GM12878 (cell line): Measurements from ENCODE around the gene CRY1. TPM values are rescaled to one million over a fixed set of nuclear protein-coding genes. Genes with fewer than 3 reads are reported as not detected.

Experiments used
- ATAC-seq: fragments of 200-7000 bp; cut with Tn5 transposase; 3 replicates; pipeline ENCODE4 v1.9.1; 2020; ENCODE audit warnings: mild to moderate bottlenecking, moderate library complexity
- BruUV-seq: library from RNA; stranded (reverse); fragments of 400-500 nt; replicated peaks from 2 replicates; lab custom pipeline; 2021; lab: Mats Ljungman, UMichigan
- CTCF ChIA-PET: fragments of 300-600 bp; sonication (Branson Sonifier 250); formaldehyde crosslinking; extraction: SDS; loops from one replicate; lab custom pipeline; 2021; ENCODE audit warnings: inconsistent platforms; lab: Yijun Ruan, JAX
- POLR2A ChIA-PET: fragments of 350-600 bp; formaldehyde crosslinking; extraction: SDS; loops from one replicate; lab custom pipeline; 2021; ENCODE audit warnings: inconsistent platforms; lab: Charles Lee
- RAD21 ChIA-PET: fragments of 300-600 bp; sonication (Branson Sonifier 250); formaldehyde crosslinking; loops from one replicate; lab custom pipeline; 2023; ENCODE audit warnings: antibody characterized with exemption; ENCODE audit not compliant: unreplicated experiment; lab: Charles Lee
- SMC1A ChIA-PET: fragments of 300-600 bp; sonication (Branson Sonifier 250); formaldehyde crosslinking; loops from one replicate; lab custom pipeline; 2023; ENCODE audit not compliant: unreplicated experiment, uncharacterized antibody; lab: Charles Lee
- DNase-seq: peaks from one replicate; pipeline ENCODE4 v3.0.0-alpha.2; 2011; ENCODE audit warnings: low read depth, low spot score
- FAIRE-seq: peaks from 3 replicates; lab custom pipeline; 2011; peaks lifted over from hg19 to GRCh38; lab: Jason Lieb, UNC
- H2AFZ ChIP-seq: 2 replicates; pipeline ENCODE4 v1.6.0; 2011; ENCODE audit warnings: low read depth, low read length, control low read depth; ENCODE audit not compliant: control insufficient read depth
- H3K27ac ChIP-seq: 2 replicates; pipeline ENCODE4 v1.5.1; 2011; ENCODE audit warnings: control low read depth; ENCODE audit not compliant: control insufficient read depth, insufficient read depth
- H3K27me3 ChIP-seq, 2 experiments: replicated peaks in 1 of 2; 2 replicates each; pipeline versions ENCODE4 v1.6.0 to v1.6.1; 2011; ENCODE audit warnings: low read length in 1 of 2; ENCODE audit not compliant: control insufficient read depth in 2 of 2, insufficient read depth in 2 of 2
- H3K36me3 ChIP-seq, 2 experiments: 2 replicates each; pipeline ENCODE4 v1.5.1; 2011; ENCODE audit warnings: low read length in 1 of 2; ENCODE audit not compliant: control insufficient read depth in 2 of 2, insufficient read depth in 2 of 2
- H3K4me1 ChIP-seq: 2 replicates; pipeline ENCODE4 v1.6.1; 2011; ENCODE audit warnings: mild to moderate bottlenecking, low read length, moderate library complexity, mixed read lengths; ENCODE audit not compliant: control insufficient read depth, insufficient read depth
- H3K4me2 ChIP-seq: 2 replicates; pipeline ENCODE4 v1.6.0; 2011; ENCODE audit warnings: control low read depth; ENCODE audit not compliant: control insufficient read depth, insufficient read depth
- H3K4me3 ChIP-seq: fragments of 200-600 bp; sonication (generic); 2 replicates; pipeline ENCODE4 v1.5.1; 2016
- H3K79me2 ChIP-seq: 2 replicates; pipeline ENCODE4 v1.6.0; 2011; ENCODE audit warnings: low read length; ENCODE audit not compliant: control insufficient read depth, insufficient read depth
- H3K9ac ChIP-seq: 2 replicates; pipeline ENCODE4 v1.8.0; 2011; ENCODE audit warnings: low read length, control low read depth, mixed read lengths; ENCODE audit not compliant: control insufficient read depth, insufficient read depth
- H3K9me3 ChIP-seq: replicated peaks from 3 replicates; pipeline ENCODE4 v1.5.1; 2011; ENCODE audit warnings: mild to moderate bottlenecking, low read length; ENCODE audit not compliant: control insufficient read depth, insufficient read depth
- H4K20me1 ChIP-seq: 2 replicates; pipeline ENCODE4 v1.6.0; 2011; ENCODE audit not compliant: control insufficient read depth, insufficient read depth
- BCL11A ChIP-seq: IDR thresholded peaks from 2 replicates; pipeline ENCODE4 v1.6.1; 2011; ENCODE audit warnings: low read depth, low read length
- KAT2A ChIP-seq: conservative IDR thresholded peaks from 2 replicates; pipeline ENCODE4 v1.6.1; 2011; ENCODE audit warnings: low read depth, low read length; ENCODE audit not compliant: control insufficient read depth
- NFYA ChIP-seq: IDR thresholded peaks from 2 replicates; pipeline ENCODE4 v1.6.1; 2011; ENCODE audit warnings: low read depth, mild to moderate bottlenecking, low read length, improper control_type of control experiment, borderline replicate concordance
- PML ChIP-seq: IDR thresholded peaks from 2 replicates; pipeline ENCODE4 v1.6.1; 2012; ENCODE audit warnings: low read length, inconsistent platforms
- RAD21 ChIP-seq: IDR thresholded peaks from 2 replicates; pipeline ENCODE4 v1.6.1; 2011; ENCODE audit warnings: mild to moderate bottlenecking, low read depth, low read length, moderate library complexity; ENCODE audit not compliant: insufficient read depth
- RBBP5 ChIP-seq: fragments of 200-600 bp; sonication (generic); conservative IDR thresholded peaks from 2 replicates; pipeline ENCODE4 v1.6.1; 2016
- SMC3 ChIP-seq: IDR thresholded peaks from 2 replicates; pipeline ENCODE4 v1.6.1; 2011; ENCODE audit warnings: low read length, improper control_type of control experiment, borderline replicate concordance
- WGBS: methylation state at CpG from one replicate; pipeline ENCODE4 v1.1.6; 2016; ENCODE audit warnings: low lambda C conversion rate; ENCODE audit not compliant: insufficient replicate concordance, insufficient coverage; ENCODE audit errors: missing lambda C conversion rate; 5-methylcytosine and 5-hydroxymethylcytosine counted together
- in situ Hi-C: fragments of 300-500 bp; cut with MboI; formaldehyde crosslinking; loops from 9 replicates; pipeline ENCODE4 v1.14.3; 2018; ENCODE audit warnings: mixed read lengths
- intact Hi-C: fragments of 100-400 bp; cut with micrococcal nuclease; formaldehyde crosslinking; loops from one replicate; pipeline ENCODE4 v1.14.2; 2022; ENCODE audit not compliant: unreplicated experiment
- polyA plus RNA-seq, 11 experiments: library from polyadenylated mRNA; depleted of rRNA in 4 of 11; unstranded in 6 of 11; stranded (reverse) in 5 of 11; fragments of >200 nt; fragmentation: Nextera tagmentation in 4 of 11; fragmentation: Illumina TruSeq in 1 of 11; extraction: Ambion mirVana in 4 of 11; extraction: Trizol in 1 of 11; gene quantifications; 1 replicate in 1 of 11; 2 replicates in 10 of 11; pipeline versions ENCODE4 v1.2.1 to v1.2.3, GENCODE V29; 2011 to 2016; ENCODE audit warnings: inconsistent platforms in 2 of 11, missing spikeins in 2 of 11, low read depth in 1 of 11
- total RNA-seq, 4 experiments: library from RNA; depleted of rRNA in 3 of 4; stranded (reverse); fragments of >200 nt in 3 of 4; fragmentation: Illumina TruSeq in 1 of 4; extraction: Trizol in 1 of 4; gene quantifications; 2 replicates each; pipeline versions ENCODE4 v1.2.1 to v1.2.3, GENCODE V29; 2013 to 2021
- TF ChIP-seq, protein P1 (sequence below): fragments of 450-650 bp; IDR thresholded peaks from 2 replicates; pipeline ENCODE4 v1.6.1; 2017; ENCODE audit warnings: mild to moderate bottlenecking
- TF ChIP-seq, protein P2 (sequence below): fragments of 450-650 bp; IDR thresholded peaks from 2 replicates; pipeline ENCODE4 v1.6.1; 2016; ENCODE audit warnings: mild to moderate bottlenecking, moderate library complexity, borderline replicate concordance
- TF ChIP-seq, protein P3 (sequence below): fragments of 450-650 bp; IDR thresholded peaks from 2 replicates; pipeline ENCODE4 v1.6.1; 2017; ENCODE audit warnings: mild to moderate bottlenecking, moderate library complexity

CRY1 gene
- total and polyA plus RNA-seq, 10 of the 15 experiments (the other 5 are each of a cell fraction or from before 2014, with no cell fraction given) = 1.6 to 10.9 (median 5.4) TPM

- TF ChIP-seq PML (no peak), SMC3 (no peak), BCL11A (no peak)
These were observed 150.6 kb downstream of the CRY1 start (continued) for GRCh38 chr12:106942775-106943174.

- Histone ChIP-seq H3K36me3 (no peaks in the 10 kb centered on the region), H2AFZ (no peak overlapping the region), H4K20me1 (no peaks in the 10 kb centered on the region), H3K4me1 (no peaks in the 10 kb centered on the region), H3K4me2 (no peak overlapping the region), H3K79me2 (no peaks in the 10 kb centered on the region), H3K4me3 (no peak overlapping the region), H3K27me3 (no peaks in the 10 kb centered on the region), H3K9me3 (no peaks in the 10 kb centered on the region; the same call in 2 of the 3 replicates), H3K9ac (no peak overlapping the region), H3K27ac (no peak overlapping the region)
- CTCF ChIA-PET = no interaction called here
- RAD21 ChIA-PET = no interaction called here
- ATAC-seq (no peak), FAIRE-seq (no peak), DNase-seq (no peak)
- WGBS = 23% methylated on average over 6 of the region's 6 CpGs
- SMC1A ChIA-PET = interaction anchor here (1.3 kb wide), 1 partner anchor 9 kb away, joined by 3 read pairs; no protein-coding TSS in a partner anchor
- intact Hi-C loops = no loop called here
- POLR2A ChIA-PET = no interaction called here
- no TSS peak for BruUV-seq
- in situ Hi-C loops = no loop called here
- no peak for TF ChIP-seq PML
- no peak for TF ChIP-seq KAT2A
- TF ChIP-seq, protein P1, sequence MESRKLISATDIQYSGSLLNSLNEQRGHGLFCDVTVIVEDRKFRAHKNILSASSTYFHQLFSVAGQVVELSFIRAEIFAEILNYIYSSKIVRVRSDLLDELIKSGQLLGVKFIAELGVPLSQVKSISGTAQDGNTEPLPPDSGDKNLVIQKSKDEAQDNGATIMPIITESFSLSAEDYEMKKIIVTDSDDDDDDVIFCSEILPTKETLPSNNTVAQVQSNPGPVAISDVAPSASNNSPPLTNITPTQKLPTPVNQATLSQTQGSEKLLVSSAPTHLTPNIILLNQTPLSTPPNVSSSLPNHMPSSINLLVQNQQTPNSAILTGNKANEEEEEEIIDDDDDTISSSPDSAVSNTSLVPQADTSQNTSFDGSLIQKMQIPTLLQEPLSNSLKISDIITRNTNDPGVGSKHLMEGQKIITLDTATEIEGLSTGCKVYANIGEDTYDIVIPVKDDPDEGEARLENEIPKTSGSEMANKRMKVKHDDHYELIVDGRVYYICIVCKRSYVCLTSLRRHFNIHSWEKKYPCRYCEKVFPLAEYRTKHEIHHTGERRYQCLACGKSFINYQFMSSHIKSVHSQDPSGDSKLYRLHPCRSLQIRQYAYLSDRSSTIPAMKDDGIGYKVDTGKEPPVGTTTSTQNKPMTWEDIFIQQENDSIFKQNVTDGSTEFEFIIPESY = no peak
- TF ChIP-seq NFYA = no peak
- no peak for TF ChIP-seq RBBP5
- TF ChIP-seq, protein P2, sequence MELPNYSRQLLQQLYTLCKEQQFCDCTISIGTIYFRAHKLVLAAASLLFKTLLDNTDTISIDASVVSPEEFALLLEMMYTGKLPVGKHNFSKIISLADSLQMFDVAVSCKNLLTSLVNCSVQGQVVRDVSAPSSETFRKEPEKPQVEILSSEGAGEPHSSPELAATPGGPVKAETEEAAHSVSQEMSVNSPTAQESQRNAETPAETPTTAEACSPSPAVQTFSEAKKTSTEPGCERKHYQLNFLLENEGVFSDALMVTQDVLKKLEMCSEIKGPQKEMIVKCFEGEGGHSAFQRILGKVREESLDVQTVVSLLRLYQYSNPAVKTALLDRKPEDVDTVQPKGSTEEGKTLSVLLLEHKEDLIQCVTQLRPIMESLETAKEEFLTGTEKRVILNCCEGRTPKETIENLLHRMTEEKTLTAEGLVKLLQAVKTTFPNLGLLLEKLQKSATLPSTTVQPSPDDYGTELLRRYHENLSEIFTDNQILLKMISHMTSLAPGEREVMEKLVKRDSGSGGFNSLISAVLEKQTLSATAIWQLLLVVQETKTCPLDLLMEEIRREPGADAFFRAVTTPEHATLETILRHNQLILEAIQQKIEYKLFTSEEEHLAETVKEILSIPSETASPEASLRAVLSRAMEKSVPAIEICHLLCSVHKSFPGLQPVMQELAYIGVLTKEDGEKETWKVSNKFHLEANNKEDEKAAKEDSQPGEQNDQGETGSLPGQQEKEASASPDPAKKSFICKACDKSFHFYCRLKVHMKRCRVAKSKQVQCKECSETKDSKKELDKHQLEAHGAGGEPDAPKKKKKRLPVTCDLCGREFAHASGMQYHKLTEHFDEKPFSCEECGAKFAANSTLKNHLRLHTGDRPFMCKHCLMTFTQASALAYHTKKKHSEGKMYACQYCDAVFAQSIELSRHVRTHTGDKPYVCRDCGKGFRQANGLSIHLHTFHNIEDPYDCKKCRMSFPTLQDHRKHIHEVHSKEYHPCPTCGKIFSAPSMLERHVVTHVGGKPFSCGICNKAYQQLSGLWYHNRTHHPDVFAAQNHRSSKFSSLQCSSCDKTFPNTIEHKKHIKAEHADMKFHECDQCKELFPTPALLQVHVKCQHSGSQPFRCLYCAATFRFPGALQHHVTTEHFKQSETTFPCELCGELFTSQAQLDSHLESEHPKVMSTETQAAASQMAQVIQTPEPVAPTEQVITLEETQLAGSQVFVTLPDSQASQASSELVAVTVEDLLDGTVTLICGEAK = no peak
- TF ChIP-seq, protein P3, sequence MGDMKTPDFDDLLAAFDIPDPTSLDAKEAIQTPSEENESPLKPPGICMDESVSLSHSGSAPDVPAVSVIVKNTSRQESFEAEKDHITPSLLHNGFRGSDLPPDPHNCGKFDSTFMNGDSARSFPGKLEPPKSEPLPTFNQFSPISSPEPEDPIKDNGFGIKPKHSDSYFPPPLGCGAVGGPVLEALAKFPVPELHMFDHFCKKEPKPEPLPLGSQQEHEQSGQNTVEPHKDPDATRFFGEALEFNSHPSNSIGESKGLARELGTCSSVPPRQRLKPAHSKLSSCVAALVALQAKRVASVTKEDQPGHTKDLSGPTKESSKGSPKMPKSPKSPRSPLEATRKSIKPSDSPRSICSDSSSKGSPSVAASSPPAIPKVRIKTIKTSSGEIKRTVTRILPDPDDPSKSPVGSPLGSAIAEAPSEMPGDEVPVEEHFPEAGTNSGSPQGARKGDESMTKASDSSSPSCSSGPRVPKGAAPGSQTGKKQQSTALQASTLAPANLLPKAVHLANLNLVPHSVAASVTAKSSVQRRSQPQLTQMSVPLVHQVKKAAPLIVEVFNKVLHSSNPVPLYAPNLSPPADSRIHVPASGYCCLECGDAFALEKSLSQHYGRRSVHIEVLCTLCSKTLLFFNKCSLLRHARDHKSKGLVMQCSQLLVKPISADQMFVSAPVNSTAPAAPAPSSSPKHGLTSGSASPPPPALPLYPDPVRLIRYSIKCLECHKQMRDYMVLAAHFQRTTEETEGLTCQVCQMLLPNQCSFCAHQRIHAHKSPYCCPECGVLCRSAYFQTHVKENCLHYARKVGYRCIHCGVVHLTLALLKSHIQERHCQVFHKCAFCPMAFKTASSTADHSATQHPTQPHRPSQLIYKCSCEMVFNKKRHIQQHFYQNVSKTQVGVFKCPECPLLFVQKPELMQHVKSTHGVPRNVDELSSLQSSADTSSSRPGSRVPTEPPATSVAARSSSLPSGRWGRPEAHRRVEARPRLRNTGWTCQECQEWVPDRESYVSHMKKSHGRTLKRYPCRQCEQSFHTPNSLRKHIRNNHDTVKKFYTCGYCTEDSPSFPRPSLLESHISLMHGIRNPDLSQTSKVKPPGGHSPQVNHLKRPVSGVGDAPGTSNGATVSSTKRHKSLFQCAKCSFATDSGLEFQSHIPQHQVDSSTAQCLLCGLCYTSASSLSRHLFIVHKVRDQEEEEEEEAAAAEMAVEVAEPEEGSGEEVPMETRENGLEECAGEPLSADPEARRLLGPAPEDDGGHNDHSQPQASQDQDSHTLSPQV = no peak
- no peak for TF ChIP-seq RAD21
These were observed 151.7 kb downstream of the CRY1 start for GRCh38 chr12:106941481-106942156.
